ENCODE results near the gene SIX5.

Gene SIX5

GRCh38 chr19:45805719-45806118, 36.7 kb upstream of the SIX5 start:
- Histone ChIP-seq H3K4me3 (ENCODE audit: low read depth in 1 of 2, low read length in 2 of 2) (no peak overlapping the region), H3K4me2 (ENCODE audit: insufficient read depth, low read length) (no peak overlapping the region), H4K20me1 (ENCODE audit: insufficient read depth, low read length) (no peaks in the 10 kb centered on the region), H3K27me3 (ENCODE audit: insufficient read depth, low read length, poor library complexity) (no peaks in the 10 kb centered on the region), H3K9ac (ENCODE audit: low read depth, low read length) (no peak overlapping the region), H3K36me3 (ENCODE audit: insufficient read depth, low read length) (no peaks in the 10 kb centered on the region), H2AFZ (ENCODE audit: low read depth, low read length) (no peak overlapping the region), H3K27ac (ENCODE audit: low read length) (no peak overlapping the region), H3K79me2 (ENCODE audit: insufficient read depth, low read length) (no peaks in the 10 kb centered on the region), H3K4me1 (ENCODE audit: insufficient read depth, low read length) (peaks cover 15% of the 10 kb centered on the region), H3K9me3 (ENCODE audit: insufficient read depth, low read length, severe bottlenecking) (no peaks in the 10 kb centered on the region)
- ATAC-seq (ENCODE audit: insufficient read depth, low read depth) (no peak), DNase-seq (no peak)
- TF ChIP-seq EZH2 (IDR thresholded peaks at IDR 0.05; ENCODE audit: borderline replicate concordance, low read depth, low read length, severe bottlenecking): no peak
- TF ChIP-seq CTCF (IDR thresholded peaks at IDR 0.05; ENCODE audit: borderline replicate concordance, extremely low read depth, low read length, poor library complexity, severe bottlenecking): no peak

GRCh38 chr19:45804959-45805230, 35.8 kb upstream of the SIX5 start:
- no peaks in the 10 kb centered on the region for H3K79me2 ChIP-seq (ENCODE audit: insufficient read depth, low read length)
- H3K4me1 ChIP-seq (ENCODE audit: insufficient read depth, low read length): peaks cover 7% of the 10 kb centered on the region
- no peak overlapping the region for H3K4me2 ChIP-seq (ENCODE audit: insufficient read depth, low read length)
- H3K9ac ChIP-seq (ENCODE audit: low read depth, low read length): no peak overlapping the region
- no peaks in the 10 kb centered on the region for H3K36me3 ChIP-seq (ENCODE audit: insufficient read depth, low read length)
- ATAC-seq (ENCODE audit: insufficient read depth, low read depth): no peak
- no peaks in the 10 kb centered on the region for H3K27me3 ChIP-seq (ENCODE audit: insufficient read depth, low read length, poor library complexity)
- no peaks in the 10 kb centered on the region for H4K20me1 ChIP-seq (ENCODE audit: insufficient read depth, low read length)
- no peaks in the 10 kb centered on the region for H3K9me3 ChIP-seq (ENCODE audit: insufficient read depth, low read length, severe bottlenecking)
- no peak for DNase-seq
- H2AFZ ChIP-seq (ENCODE audit: low read depth, low read length): no peak overlapping the region
- no peak overlapping the region for H3K4me3 ChIP-seq (ENCODE audit: low read depth in 1 of 2, low read length in 2 of 2)
- no peak overlapping the region for H3K27ac ChIP-seq (ENCODE audit: low read length)
- no peak for TF ChIP-seq CTCF (IDR thresholded peaks at IDR 0.05; ENCODE audit: borderline replicate concordance, extremely low read depth, low read length, poor library complexity, severe bottlenecking)
- no peak for TF ChIP-seq EZH2 (IDR thresholded peaks at IDR 0.05; ENCODE audit: borderline replicate concordance, low read depth, low read length, severe bottlenecking)

- H3K9ac ChIP-seq (ENCODE audit: low read depth, low read length): no peak overlapping the region
- H4K20me1 ChIP-seq (ENCODE audit: insufficient read depth, low read length): no peaks in the 10 kb centered on the region
- no peak overlapping the region for H3K4me3 ChIP-seq (ENCODE audit: low read depth in 1 of 2, low read length in 2 of 2)
- H3K27ac ChIP-seq (ENCODE audit: low read length): no peak overlapping the region
- H3K79me2 ChIP-seq (ENCODE audit: insufficient read depth, low read length): no peaks in the 10 kb centered on the region
- DNase-seq (no peak), ATAC-seq (ENCODE audit: insufficient read depth, low read depth) (no peak)
- no peaks in the 10 kb centered on the region for H3K9me3 ChIP-seq (ENCODE audit: insufficient read depth, low read length, severe bottlenecking)
- no peak overlapping the region for H2AFZ ChIP-seq (ENCODE audit: low read depth, low read length)
- H3K27me3 ChIP-seq (ENCODE audit: insufficient read depth, low read length, poor library complexity): no peaks in the 10 kb centered on the region
- TF ChIP-seq EZH2 (IDR thresholded peaks at IDR 0.05; ENCODE audit: borderline replicate concordance, low read depth, low read length, severe bottlenecking) (no peak), CTCF (IDR thresholded peaks at IDR 0.05; ENCODE audit: borderline replicate concordance, extremely low read depth, low read length, poor library complexity, severe bottlenecking) (no peak)
- no peak overlapping the region for H3K4me2 ChIP-seq (ENCODE audit: insufficient read depth, low read length)
- H3K36me3 ChIP-seq (ENCODE audit: insufficient read depth, low read length): no peaks in the 10 kb centered on the region
- H3K4me1 ChIP-seq (ENCODE audit: insufficient read depth, low read length): peaks cover 4% of the 10 kb centered on the region
Measured at GRCh38 chr19:45804140-45804958, 35.3 kb upstream of the SIX5 start.
